Stimulated activated CD4-positive, alpha-beta T cell treated with anti-CD3 and anti-CD28 coated beads, Interleukin-1b, Interleukin-23, amount 100 ng/mL, for 4 hours (primary cell): ENCODE data around the gene RBFA.

ENCODE experiments used
- DNase-seq, 2 donors: peaks; one replicate each; pipeline ENCODE4 v3.0.0-alpha.2; 2020; ENCODE audit warnings: low read depth in 2 of 2

The RBFA gene

GRCh38 chr18:80074697-80075096 is 40.5 kb downstream of the RBFA start:
- no peak for DNase-seq

GRCh38 chr18:80075940-80076339 is 41.7 kb downstream of the RBFA start:
- DNase-seq = no peak

DNA sequence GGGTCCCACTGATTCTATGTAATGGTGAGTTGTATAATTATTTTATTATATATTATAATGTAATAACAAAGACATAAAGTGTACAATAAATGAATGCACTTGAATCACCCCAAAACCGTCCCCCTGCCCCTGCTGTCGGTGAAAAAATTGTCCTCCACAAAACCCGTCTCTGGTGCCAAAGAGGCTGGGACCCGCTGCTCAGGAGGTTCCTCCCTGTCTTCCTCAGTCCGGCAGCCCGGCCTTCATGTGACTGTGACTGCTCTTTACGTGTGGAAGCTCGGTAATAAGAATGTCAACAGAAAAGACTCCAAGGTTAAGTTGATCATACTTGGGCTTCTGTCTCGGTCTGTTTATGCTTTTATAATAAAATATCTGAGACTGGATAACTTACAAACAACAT is 42.1 kb downstream of the RBFA start:
- no peak for DNase-seq

- no peak for DNase-seq
Observed at GRCh38 chr18:80077873-80078272, 43.6 kb downstream of the RBFA start.
